Transverse colon (tissue), 4 donors: ENCODE measurements around the gene TCEAL8. TPM values are rescaled to one million over a fixed set of nuclear protein-coding genes. Genes with fewer than 3 reads are reported as not detected.

Source experiments
- DNase-seq: peaks from one replicate; pipeline ENCODE4 v3.0.0-alpha.2; 2019
- H3K27ac ChIP-seq, 4 donors: fragments of 200-600 bp; sonication (generic); 2 replicates each; pipeline ENCODE4 v1.5.1; 2016 to 2018; ENCODE audit warnings: inconsistent platforms in 4 of 4
- H3K27me3 ChIP-seq: fragments of 200-600 bp; sonication (generic); 2 replicates; pipeline ENCODE4 v1.5.1; 2017; ENCODE audit warnings: inconsistent platforms
- H3K36me3 ChIP-seq, 4 donors: fragments of 200-600 bp; sonication (generic); 2 replicates each; pipeline ENCODE4 v1.5.1; 2017 to 2019; ENCODE audit warnings: inconsistent platforms in 4 of 4
- H3K4me1 ChIP-seq, 4 donors: fragments of 200-600 bp; sonication (generic); 2 replicates each; pipeline ENCODE4 v1.5.1; 2017 to 2020; ENCODE audit warnings: inconsistent platforms in 4 of 4
- H3K4me3 ChIP-seq, 4 donors: fragments of 200-600 bp; sonication (generic); 1 replicate in 1 of 4; 2 replicates in 3 of 4; pipeline versions ENCODE4 v1.5.1 to v1.6.1; 2017 to 2019; ENCODE audit warnings: inconsistent platforms in 4 of 4
- H3K9me3 ChIP-seq, 2 donors: fragments of 200-600 bp; sonication (generic); 2 replicates each; pipeline ENCODE4 v1.5.1; 2017 to 2019; ENCODE audit warnings: inconsistent platforms in 2 of 2
- CTCF ChIP-seq, 5 experiments: fragments of 200-600 bp in 3 of 5; fragments of 450-650 bp in 2 of 5; sonication (generic) in 3 of 5; IDR thresholded peaks; 1 replicate in 2 of 5; 2 replicates in 3 of 5; pipeline ENCODE4 v1.5.1; 2016 to 2017; ENCODE audit warnings: antibody characterized with exemption in 5 of 5, inconsistent platforms in 3 of 5, mild to moderate bottlenecking in 2 of 5, moderate library complexity in 1 of 5
- EP300 ChIP-seq: sonication (generic); formaldehyde crosslinking; IDR thresholded peaks from one replicate; pipeline ENCODE4 v1.6.1; 2017; ENCODE audit warnings: antibody characterized with exemption, low read depth
- POLR2A ChIP-seq: fragments of 450-650 bp; IDR thresholded peaks from one replicate; pipeline ENCODE4 v1.6.1; 2016; ENCODE audit warnings: antibody characterized with exemption, mild to moderate bottlenecking, moderate library complexity
- POLR2AphosphoS5 ChIP-seq, 3 donors: sonication (generic); formaldehyde crosslinking; IDR thresholded peaks; one replicate each; pipeline ENCODE4 v1.6.1; 2016; ENCODE audit warnings: antibody characterized with exemption in 3 of 3
- WGBS, 2 donors: methylation state at CpG; one replicate each; pipeline ENCODE4 v1.1.5; 2018; ENCODE audit warnings: low coverage in 1 of 2; 5-methylcytosine and 5-hydroxymethylcytosine counted together
- in situ Hi-C, 4 donors: fragments of 200-750 bp; cut with MboI; loops; one replicate each; pipeline versions ENCODE4 v1.15.0 to v1.15.1; 2017; ENCODE audit warnings: low sequenced_read_pairs in 3 of 4, low pct_ligation_motif_present in 1 of 4, low pct_unique_long_range_greater_than_20kb in 1 of 4
- intact Hi-C: fragments of 100-400 bp; cut with DNase I; formaldehyde crosslinking; loops from one replicate; pipeline ENCODE4 v1.15.1; 2023; ENCODE audit warnings: low total_unique reads
- total RNA-seq, 4 donors: library from RNA; depleted of rRNA; stranded (reverse); fragments of >200 nt; gene quantifications; one replicate each; pipeline ENCODE4 v1.1.0, GENCODE V29; 2016

The TCEAL8 gene
- total RNA-seq, 4 donors from 2014 or later: 8.0 to 41.4 (median 20.8) TPM

- TF ChIP-seq POLR2A (peak; percentile 81), CTCF (IDR thresholded peaks at IDR 0.05) (no peak), EP300 (no peak), POLR2AphosphoS5 (IDR thresholded peaks at IDR 0.05) (peak; percentile 93 to 94 (median 94))
- intact Hi-C loops: no loop called here
- H3K27ac ChIP-seq: peak within 1 kb of the TSS; percentile 84 to 93 (median 90)
- no peaks in the 10 kb centered on the region for H3K9me3 ChIP-seq
- in situ Hi-C loops: loop anchor here in 3 of 4 donors (10.0 to 25.0 kb wide), 2 partner anchors 247 to 250 kb away; no protein-coding TSS in a partner anchor
- no peaks in the 10 kb centered on the region for H3K27me3 ChIP-seq
- H3K36me3 ChIP-seq: no peaks in the 10 kb centered on the region
- 43% methylated on average over 45 of the region's 45 CpGs; no CpG with 5 or more reads in 1 of the 2 donors for WGBS, 2 donors
- DNase-seq: peak; percentile 88
- H3K4me1 ChIP-seq: no peaks in the 10 kb centered on the region
- peak within 1 kb of the TSS; percentile 68 to 87 (median 80) for H3K4me3 ChIP-seq
Measured at GRCh38 chrX:103214870-103215424, 40.0 kb downstream of the TCEAL8 start, which contains the start of gene BEX4. Gene BEX4, plus strand, starts transcription at chrX:103215108. Its CDS starts 1,046 bp downstream, at chrX:103216154.

GRCh38 chrX:103212749-103213457 is 42.1 kb downstream of the TCEAL8 start:
- no peaks in the 10 kb centered on the region for H3K27me3 ChIP-seq
- intact Hi-C loops (no loop called here), in situ Hi-C loops (loop anchor here in 3 of 4 donors (10.0 to 25.0 kb wide), 2 partner anchors 249 to 252 kb away; no protein-coding TSS in a partner anchor)
- TF ChIP-seq POLR2AphosphoS5 (IDR thresholded peaks at IDR 0.05) (no peak), CTCF (IDR thresholded peaks at IDR 0.05) (no peak), POLR2A (no peak), EP300 (no peak)
- H3K9me3 ChIP-seq: no peaks in the 10 kb centered on the region
- no peaks in the 10 kb centered on the region for H3K4me1 ChIP-seq
- WGBS, 2 donors: 55% methylated on average over 8 of the region's 8 CpGs; no CpG with 5 or more reads in 1 of the 2 donors
- H3K36me3 ChIP-seq: no peaks in the 10 kb centered on the region
- DNase-seq: peak; percentile 28
- H3K4me3 ChIP-seq: no peak overlapping the region
- H3K27ac ChIP-seq: no peak overlapping the region

GRCh38 chrX:103211012-103211715 is 43.8 kb downstream of the TCEAL8 start:
- Histone ChIP-seq H3K4me3 (no peak overlapping the region), H3K36me3 (no peaks in the 10 kb centered on the region), H3K27ac (no peak overlapping the region), H3K27me3 (no peaks in the 10 kb centered on the region), H3K4me1 (no peaks in the 10 kb centered on the region), H3K9me3 (no peaks in the 10 kb centered on the region)
- in situ Hi-C loops: loop anchor here in 3 of 4 donors (10.0 to 25.0 kb wide), 2 partner anchors 251 to 254 kb away; no protein-coding TSS in a partner anchor
- TF ChIP-seq CTCF (IDR thresholded peaks at IDR 0.05) (peak in 4 of 5 experiments; percentile 20 to 37 (median 32)), POLR2AphosphoS5 (IDR thresholded peaks at IDR 0.05) (no peak)
- intact Hi-C loops: no loop called here
- WGBS, 2 donors: 26 to 100% methylated on average over 1 to 7 of the region's 7 CpGs
- DNase-seq: peak; percentile 38

- no peak for DNase-seq
- whole genome bisulfite sequencing, 2 donors: 80 to 83% methylated on average over 1 to 5 of the region's 5 CpGs
- no peaks in the 10 kb centered on the region for H3K9me3 ChIP-seq
- no peak overlapping the region for H3K4me3 ChIP-seq
- no peak for TF ChIP-seq POLR2A
- TF ChIP-seq EP300: no peak
- no peak for TF ChIP-seq POLR2AphosphoS5 (IDR thresholded peaks at IDR 0.05)
- TF ChIP-seq CTCF (IDR thresholded peaks at IDR 0.05): no peak
- no peaks in the 10 kb centered on the region for H3K36me3 ChIP-seq
- no peak overlapping the region for H3K27ac ChIP-seq
- intact Hi-C loops: no loop called here
- H3K4me1 ChIP-seq: no peaks in the 10 kb centered on the region
- in situ Hi-C loops: loop anchor here in 3 of 4 donors (10.0 to 25.0 kb wide), 2 partner anchors 252 to 255 kb away; no protein-coding TSS in a partner anchor
- H3K27me3 ChIP-seq: no peaks in the 10 kb centered on the region
Measured at GRCh38 chrX:103210056-103210455, 44.9 kb downstream of the TCEAL8 start.
